GM12801 (cell line): ENCODE results near the gene GAB2.

Experiments used
- TF ChIP-seq, protein P1 (sequence below): IDR thresholded peaks from one replicate; pipeline ENCODE4 v1.5.1; 2011; ENCODE audit warnings: control low read depth; ENCODE audit not compliant: insufficient read length; ENCODE audit errors: extremely low read depth

Gene GAB2, protein sequence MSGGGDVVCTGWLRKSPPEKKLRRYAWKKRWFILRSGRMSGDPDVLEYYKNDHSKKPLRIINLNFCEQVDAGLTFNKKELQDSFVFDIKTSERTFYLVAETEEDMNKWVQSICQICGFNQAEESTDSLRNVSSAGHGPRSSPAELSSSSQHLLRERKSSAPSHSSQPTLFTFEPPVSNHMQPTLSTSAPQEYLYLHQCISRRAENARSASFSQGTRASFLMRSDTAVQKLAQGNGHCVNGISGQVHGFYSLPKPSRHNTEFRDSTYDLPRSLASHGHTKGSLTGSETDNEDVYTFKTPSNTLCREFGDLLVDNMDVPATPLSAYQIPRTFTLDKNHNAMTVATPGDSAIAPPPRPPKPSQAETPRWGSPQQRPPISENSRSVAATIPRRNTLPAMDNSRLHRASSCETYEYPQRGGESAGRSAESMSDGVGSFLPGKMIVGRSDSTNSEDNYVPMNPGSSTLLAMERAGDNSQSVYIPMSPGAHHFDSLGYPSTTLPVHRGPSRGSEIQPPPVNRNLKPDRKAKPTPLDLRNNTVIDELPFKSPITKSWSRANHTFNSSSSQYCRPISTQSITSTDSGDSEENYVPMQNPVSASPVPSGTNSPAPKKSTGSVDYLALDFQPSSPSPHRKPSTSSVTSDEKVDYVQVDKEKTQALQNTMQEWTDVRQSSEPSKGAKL

DNA sequence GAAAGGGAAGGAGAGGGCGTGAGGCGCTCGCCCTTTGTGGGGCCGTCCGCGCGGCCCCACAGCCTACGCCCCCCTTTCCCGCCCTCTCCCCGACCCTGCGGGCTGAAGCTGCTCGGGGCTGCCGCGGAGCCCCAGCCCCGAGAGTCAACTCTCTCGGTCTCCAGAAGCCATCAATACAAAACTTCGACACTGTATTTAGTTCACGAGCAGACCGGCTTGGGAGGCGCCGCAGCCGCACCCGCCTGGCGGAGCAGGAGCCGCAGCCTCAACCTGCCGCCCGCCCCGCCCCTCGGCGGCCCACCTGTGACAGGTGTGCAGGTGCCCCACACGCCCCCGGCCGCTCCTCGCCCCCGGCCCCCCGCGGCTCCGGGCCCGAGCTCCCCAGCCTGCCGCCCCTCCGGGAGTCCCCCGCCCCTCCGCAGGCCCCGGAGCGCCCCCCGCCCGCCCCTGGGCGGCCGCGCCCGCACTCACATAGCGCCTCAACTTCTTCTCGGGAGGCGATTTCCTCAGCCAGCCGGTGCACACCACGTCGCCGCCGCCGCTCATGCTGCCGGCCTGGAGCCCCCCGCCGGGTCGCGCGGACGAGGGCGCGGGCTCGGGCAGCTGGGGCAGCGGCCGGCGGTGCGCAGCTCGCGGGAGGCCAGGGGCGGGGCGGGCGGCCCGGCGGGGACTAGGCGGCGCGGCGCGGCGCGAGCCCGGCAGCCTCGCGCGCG lies at the start of gene GAB2:
GAB2 (minus strand) TSS at position 646 of the 713 bp plus-strand sequence; CDS start at position 546, 100 bp downstream.
- TF ChIP-seq, protein P1, sequence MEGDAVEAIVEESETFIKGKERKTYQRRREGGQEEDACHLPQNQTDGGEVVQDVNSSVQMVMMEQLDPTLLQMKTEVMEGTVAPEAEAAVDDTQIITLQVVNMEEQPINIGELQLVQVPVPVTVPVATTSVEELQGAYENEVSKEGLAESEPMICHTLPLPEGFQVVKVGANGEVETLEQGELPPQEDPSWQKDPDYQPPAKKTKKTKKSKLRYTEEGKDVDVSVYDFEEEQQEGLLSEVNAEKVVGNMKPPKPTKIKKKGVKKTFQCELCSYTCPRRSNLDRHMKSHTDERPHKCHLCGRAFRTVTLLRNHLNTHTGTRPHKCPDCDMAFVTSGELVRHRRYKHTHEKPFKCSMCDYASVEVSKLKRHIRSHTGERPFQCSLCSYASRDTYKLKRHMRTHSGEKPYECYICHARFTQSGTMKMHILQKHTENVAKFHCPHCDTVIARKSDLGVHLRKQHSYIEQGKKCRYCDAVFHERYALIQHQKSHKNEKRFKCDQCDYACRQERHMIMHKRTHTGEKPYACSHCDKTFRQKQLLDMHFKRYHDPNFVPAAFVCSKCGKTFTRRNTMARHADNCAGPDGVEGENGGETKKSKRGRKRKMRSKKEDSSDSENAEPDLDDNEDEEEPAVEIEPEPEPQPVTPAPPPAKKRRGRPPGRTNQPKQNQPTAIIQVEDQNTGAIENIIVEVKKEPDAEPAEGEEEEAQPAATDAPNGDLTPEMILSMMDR, result no peak

DNA sequence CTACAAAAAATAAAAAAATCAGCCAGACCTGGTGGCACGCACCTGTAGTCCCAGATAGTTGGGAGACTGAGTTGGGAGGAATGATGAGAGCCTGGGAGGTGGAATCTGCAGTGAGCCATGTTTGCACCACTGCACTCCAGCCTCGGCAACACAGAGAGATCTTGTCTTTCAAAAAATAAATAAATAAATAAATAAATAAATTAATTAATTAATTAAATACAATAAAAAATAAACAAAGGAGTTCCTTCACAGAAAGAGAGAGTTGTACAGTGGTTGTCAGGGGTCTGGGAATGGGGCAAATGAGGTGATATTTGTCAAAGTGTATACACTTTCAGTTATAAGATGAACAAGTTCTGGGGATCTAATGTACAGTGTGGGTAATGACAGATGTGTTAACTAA lies 49.8 kb upstream of the GAB2 start:
- TF ChIP-seq, protein P1, result no peak

DNA sequence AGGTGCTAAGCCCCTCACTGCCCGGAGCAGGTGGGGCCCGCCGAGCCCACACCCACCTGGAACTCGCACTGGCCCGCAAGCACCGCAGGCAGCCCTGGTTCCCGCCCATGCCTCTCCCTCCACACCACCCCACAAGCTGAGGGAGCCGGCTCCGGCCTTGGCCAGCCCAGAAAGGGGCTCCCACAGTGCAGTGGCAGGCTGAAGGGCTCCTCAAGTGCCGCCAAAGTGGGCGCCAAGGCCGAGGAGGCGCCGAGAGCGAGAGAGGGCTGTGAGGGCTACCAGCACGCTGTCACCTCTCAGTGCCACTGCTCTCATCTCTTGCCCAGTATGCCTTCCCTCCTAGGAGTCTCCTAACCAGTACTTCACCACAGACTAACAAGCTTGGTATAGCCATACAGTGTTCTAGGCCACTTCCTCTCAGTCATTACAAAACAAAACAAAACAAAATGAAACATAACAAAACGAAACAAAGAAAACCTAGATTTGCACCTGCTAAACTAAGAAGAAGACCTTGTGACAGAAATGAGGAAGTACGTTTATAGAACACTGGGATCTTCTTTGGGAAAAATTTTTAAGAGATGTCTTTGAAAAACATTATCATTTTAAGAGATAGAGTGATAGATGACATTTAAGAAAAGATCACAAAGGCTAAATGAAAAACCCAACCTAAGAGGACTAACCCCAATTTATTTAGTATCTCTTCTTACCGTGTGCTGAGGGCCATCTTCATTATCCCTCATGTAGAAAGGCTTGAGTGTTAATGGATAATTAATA lies 47.7 kb upstream of the GAB2 start:
- TF ChIP-seq, protein P1, result no peak

DNA sequence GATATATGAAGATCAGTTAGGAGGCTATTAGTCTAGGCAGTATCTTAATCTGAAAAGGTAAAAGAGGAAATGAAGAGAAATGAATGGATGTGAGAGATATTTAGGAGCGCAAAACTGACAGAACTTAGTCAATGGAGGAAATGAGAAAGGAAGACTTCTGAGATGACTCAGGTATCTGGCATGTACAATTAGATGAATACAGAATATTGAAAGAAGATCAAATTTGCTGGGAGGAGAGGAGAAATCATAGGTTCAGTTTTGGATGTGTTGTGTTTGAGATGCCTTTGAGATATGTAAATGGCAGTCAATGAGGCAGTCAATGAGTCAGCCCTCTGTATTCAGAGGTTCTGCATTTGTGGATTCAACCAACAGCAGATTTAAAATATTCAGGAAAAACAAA lies 42.9 kb upstream of the GAB2 start:
- TF ChIP-seq, protein P1, result no peak

DNA sequence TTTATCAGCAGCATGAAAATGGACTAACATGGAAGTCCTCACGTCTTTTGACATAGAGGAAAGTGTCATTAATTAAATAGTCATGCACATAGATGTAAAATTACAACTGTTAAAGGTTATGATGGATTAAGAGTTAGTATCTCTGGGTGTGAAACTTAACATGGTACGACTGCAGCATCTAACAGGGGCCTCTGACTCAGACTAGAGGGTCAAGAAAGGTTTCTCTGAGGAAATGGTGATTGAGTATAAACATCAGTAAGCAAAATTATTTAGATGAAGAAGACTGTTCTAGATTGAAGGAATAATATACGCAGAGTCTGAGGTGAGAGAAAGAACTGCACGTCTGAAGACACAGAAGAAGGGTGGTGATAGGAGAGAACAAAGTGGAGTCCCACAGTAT lies 42.1 kb upstream of the GAB2 start:
- TF ChIP-seq, protein P1, result no peak

DNA sequence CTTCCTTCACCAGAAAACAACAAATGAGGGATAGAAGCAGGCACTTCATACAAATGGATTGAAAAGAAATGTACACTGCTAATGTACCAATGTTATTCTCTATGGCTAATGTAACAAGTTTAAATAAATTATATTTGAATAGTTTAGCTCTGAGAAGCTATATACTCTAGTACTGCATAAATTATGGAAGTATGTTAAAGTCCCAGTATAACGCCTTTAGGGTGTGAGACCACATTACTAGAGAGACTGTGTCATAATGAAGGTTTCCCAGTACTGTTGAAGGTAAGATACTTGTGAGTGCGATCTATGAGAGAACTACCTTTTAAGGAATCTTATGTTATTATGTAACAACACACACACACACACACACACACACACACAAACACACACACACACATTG lies 39.8 kb upstream of the GAB2 start:
- TF ChIP-seq, protein P1, result no peak
